ENCODE data around the gene KDM1A.

KDM1A gene

DNA sequence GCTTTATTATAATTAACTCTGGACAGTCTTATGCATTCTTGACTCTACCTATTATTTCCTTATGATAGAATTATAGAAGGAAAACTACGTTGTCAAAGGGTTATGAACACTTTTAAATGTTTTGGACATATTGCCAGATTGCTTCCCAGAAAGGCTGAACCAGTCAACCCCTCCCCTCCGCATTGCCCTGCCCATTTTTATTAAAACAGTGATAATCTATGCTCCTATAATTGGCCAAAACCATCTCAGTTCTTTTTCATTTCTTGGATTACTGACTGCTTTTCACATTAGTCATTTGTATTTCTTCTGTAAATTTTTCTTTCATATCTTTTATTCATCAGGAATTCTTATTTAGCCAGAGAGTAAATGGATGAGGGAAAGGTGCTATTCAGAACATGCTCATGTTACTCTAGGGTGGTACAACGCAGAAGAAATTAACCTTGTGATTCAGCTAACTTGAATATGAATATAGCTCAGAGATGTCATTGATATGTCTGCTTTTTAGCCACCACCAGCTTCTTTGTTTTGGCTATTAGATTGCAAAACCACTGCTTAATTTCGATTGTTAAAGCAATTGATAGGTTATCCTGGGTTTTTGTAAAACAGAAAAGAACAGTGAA is 32.1 kb downstream of the KDM1A start:
- TF ChIP-seq, protein P1, sequence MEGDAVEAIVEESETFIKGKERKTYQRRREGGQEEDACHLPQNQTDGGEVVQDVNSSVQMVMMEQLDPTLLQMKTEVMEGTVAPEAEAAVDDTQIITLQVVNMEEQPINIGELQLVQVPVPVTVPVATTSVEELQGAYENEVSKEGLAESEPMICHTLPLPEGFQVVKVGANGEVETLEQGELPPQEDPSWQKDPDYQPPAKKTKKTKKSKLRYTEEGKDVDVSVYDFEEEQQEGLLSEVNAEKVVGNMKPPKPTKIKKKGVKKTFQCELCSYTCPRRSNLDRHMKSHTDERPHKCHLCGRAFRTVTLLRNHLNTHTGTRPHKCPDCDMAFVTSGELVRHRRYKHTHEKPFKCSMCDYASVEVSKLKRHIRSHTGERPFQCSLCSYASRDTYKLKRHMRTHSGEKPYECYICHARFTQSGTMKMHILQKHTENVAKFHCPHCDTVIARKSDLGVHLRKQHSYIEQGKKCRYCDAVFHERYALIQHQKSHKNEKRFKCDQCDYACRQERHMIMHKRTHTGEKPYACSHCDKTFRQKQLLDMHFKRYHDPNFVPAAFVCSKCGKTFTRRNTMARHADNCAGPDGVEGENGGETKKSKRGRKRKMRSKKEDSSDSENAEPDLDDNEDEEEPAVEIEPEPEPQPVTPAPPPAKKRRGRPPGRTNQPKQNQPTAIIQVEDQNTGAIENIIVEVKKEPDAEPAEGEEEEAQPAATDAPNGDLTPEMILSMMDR (IDR thresholded peaks at IDR 0.05; ENCODE audit: low read length, missing control alignments) = no peak
- DNase-seq (ENCODE audit: low read depth) = no peak
- H3K4me3 ChIP-seq (replicated peaks; ENCODE audit: low read depth, low read length) = no peak overlapping the region

DNA sequence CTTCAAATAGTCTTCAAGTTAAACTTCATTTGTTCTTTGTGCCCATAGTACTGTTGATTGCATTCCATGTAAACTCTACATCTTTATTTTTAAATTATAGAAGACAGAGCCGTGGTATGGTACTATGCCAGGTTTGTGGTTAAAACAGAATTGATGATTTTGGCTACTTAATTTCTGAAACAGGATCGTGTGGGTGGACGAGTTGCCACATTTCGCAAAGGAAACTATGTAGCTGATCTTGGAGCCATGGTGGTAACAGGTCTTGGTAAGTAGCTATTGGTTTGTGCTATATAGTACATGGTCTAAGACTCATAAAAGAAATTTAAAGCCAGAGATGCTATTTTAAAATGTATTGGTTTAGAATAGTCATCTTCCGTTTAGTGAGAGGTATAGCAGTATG is 38.0 kb downstream of the KDM1A start:
- TF ChIP-seq, protein P1 (IDR thresholded peaks at IDR 0.05; ENCODE audit: low read length, missing control alignments) = no peak
- no peak overlapping the region for H3K4me3 ChIP-seq (replicated peaks; ENCODE audit: low read depth, low read length)
- no peak for DNase-seq (ENCODE audit: low read depth)

DNA sequence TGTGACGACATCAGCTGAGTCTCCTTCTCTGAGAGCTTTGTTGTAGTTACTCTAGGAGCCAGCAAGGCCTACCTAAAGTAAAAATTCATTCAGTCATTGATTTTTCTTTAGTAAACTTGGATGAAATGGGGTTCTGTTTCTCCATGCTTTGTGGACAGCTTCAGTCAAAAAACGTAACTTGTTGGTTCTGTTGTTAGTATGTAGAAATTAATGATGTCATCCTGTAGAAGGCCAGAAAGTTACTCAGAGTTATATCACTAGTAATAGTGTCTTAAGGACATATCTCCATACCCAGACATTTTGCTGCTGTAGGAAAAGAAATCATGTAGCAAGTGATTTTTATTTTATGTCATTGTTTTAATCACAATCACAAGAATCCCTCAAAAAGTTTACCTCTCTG is 43.0 kb downstream of the KDM1A start:
- no peak overlapping the region for H3K4me3 ChIP-seq (replicated peaks; ENCODE audit: low read depth, low read length)
- DNase-seq (ENCODE audit: low read depth) = no peak
- TF ChIP-seq, protein P1 (IDR thresholded peaks at IDR 0.05; ENCODE audit: low read length, missing control alignments) = no peak

DNA sequence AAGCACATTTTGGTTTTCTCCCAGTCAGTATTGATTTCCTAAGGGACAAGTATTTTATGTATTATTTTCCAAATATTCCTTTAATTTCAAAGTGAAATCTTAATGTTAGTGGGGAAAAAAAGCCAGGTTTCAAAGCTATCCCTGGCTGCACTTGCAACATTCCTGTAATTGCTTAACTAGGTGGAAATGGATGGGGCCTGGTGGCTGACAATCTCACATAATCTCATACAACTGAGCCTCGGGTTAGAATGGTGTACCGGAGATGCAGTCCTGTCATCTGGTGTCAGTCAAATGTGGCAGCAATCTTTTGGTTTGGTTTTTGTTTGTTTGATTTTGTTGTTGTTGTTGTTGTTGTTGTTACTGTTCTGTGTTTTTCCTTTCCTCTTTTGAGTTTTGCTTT is 46.1 kb downstream of the KDM1A start:
- TF ChIP-seq, protein P1 (IDR thresholded peaks at IDR 0.05; ENCODE audit: low read length, missing control alignments) = no peak
- no peak for DNase-seq (ENCODE audit: low read depth)
- no peak overlapping the region for H3K4me3 ChIP-seq (replicated peaks; ENCODE audit: low read depth, low read length)

DNA sequence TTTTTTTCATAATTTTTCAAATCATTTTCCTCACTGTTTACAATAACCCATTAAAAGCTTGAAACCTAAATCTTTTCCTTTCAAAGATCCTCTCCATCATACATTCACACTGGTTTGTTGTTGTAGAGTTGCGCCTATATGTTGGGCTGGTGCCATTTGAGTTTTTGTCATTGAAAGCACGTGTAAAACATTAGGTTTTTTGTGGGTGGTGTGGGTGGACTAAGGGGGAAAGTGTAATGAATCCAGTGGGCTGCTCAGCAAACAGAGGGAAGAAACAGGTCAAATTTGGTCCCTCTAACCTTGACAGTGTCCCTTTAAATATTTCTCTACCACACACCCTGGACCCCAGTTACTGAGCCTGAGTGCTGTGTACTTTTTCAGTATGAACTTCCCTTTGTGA is 46.8 kb downstream of the KDM1A start:
- TF ChIP-seq, protein P1 (IDR thresholded peaks at IDR 0.05; ENCODE audit: low read length, missing control alignments) = no peak
- H3K4me3 ChIP-seq (replicated peaks; ENCODE audit: low read depth, low read length) = no peak overlapping the region
- no peak for DNase-seq (ENCODE audit: low read depth)

DNA sequence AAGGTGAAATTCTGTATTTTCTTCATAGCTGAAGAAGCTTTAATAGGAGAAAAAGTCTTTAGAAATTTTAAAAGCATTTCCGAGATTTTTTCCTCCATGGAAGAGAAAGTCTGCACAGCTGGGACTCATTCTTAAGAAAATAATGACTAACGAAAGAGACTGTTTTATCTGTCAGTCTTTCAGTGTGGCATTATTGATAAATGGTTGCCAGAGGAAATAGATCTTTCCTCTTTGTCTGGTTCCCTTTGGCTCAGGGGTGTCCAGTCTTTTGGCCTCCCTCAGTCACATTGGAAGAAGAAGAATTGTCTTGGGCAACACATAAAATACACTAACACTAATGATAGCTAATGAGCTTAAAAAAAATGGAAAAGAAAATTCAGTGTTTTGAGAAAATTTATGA is 49.9 kb downstream of the KDM1A start:
- H3K4me3 ChIP-seq (replicated peaks; ENCODE audit: low read depth, low read length) = no peak overlapping the region
- DNase-seq (ENCODE audit: low read depth) = no peak
- TF ChIP-seq, protein P1 (IDR thresholded peaks at IDR 0.05; ENCODE audit: low read length, missing control alignments) = no peak

DNA sequence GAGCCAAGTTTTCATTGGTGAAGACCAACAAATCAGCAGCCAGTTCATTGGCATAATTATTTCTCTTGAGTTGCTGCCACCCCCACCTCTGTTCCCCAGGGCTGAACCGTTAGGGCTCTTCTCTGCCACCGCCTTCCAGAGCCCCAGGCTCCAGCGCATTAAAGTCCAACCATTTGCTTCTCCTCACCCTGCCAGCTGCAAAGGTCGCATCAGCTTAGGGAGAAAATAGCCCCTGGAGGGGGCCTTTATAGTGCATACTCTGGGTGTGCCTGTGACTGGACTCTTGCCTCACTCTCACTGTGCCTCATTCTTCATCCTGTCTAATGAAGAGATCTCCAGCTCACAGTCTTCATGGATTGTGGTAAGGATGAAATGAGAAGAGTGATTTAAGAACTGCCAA is 50.4 kb downstream of the KDM1A start:
- no peak overlapping the region for H3K4me3 ChIP-seq (replicated peaks; ENCODE audit: low read depth, low read length)
- DNase-seq (ENCODE audit: low read depth) = no peak
- TF ChIP-seq, protein P1 (IDR thresholded peaks at IDR 0.05; ENCODE audit: low read length, missing control alignments) = no peak

All from fibroblast of pulmonary artery (primary cell).